Hepatocyte (in vitro differentiated cells): ENCODE data around the gene ATAD2B.

Source experiments
- CTCF ChIP-seq: fragments of 200-600 bp; sonication (generic); IDR thresholded peaks from 2 replicates; pipeline ENCODE4 v1.5.1; 2016; ENCODE audit warnings: antibody characterized with exemption, mild to moderate bottlenecking; ENCODE audit not compliant: poor library complexity
- EZH2 ChIP-seq: fragments of 200-600 bp; sonication (generic); IDR thresholded peaks from 2 replicates; pipeline ENCODE4 v1.6.1; 2016; ENCODE audit warnings: antibody characterized with exemption, mild to moderate bottlenecking, borderline replicate concordance
- EZH2phosphoT487 ChIP-seq: fragments of 200-600 bp; sonication (generic); IDR thresholded peaks from one replicate; pipeline ENCODE4 v1.6.1; 2018; ENCODE audit warnings: antibody characterized with exemption, mild to moderate bottlenecking, low read depth, moderate library complexity; ENCODE audit not compliant: unreplicated experiment, severe bottlenecking

- TF ChIP-seq EZH2 (no peak), CTCF (no peak), EZH2phosphoT487 (no peak)
Observed at GRCh38 chr2:23904215-23904614, 22.7 kb downstream of the ATAD2B start.
